GM19372 (cell line): ENCODE results near the gene ETNPPL.

ENCODE experiments used
- ATAC-seq: cut with Tn5 transposase; IDR thresholded peaks from one replicate; pipeline ENCODE4 v1.9.1; 2021; ENCODE audit warnings: mild to moderate bottlenecking, low read depth, moderate library complexity; ENCODE audit not compliant: unreplicated experiment

The ETNPPL gene

GRCh38 chr4:108762559-108763225 is at the start of gene ETNPPL:
Gene ETNPPL (minus strand): TSS chr4:108763053. CDS start chr4:108762898, 155 bp downstream.
- no peak for ATAC-seq

- no peak for ATAC-seq
These were observed 48.6 kb upstream of the ETNPPL start for GRCh38 chr4:108811486-108811885.

GRCh38 chr4:108810087-108810486 is 47.2 kb upstream of the ETNPPL start:
- ATAC-seq = no peak

GRCh38 chr4:108804648-108805273 is 41.9 kb upstream of the ETNPPL start:
- no peak for ATAC-seq

GRCh38 chr4:108799306-108799705 is 36.5 kb upstream of the ETNPPL start:
- no peak for ATAC-seq

GRCh38 chr4:108796173-108796572 is 33.3 kb upstream of the ETNPPL start:
- ATAC-seq = no peak

- no peak for ATAC-seq
These were observed 32.9 kb upstream of the ETNPPL start for GRCh38 chr4:108795733-108796132.

GRCh38 chr4:108794136-108794535 is 31.3 kb upstream of the ETNPPL start:
- ATAC-seq = no peak

- no peak for ATAC-seq
These were observed 30.6 kb upstream of the ETNPPL start for GRCh38 chr4:108793415-108793814.

GRCh38 chr4:108788731-108789130 is 25.9 kb upstream of the ETNPPL start:
- ATAC-seq = no peak

- ATAC-seq = no peak
These were observed 24.9 kb upstream of the ETNPPL start for GRCh38 chr4:108787724-108788123.

- ATAC-seq = no peak
These were observed 24.3 kb upstream of the ETNPPL start for GRCh38 chr4:108787106-108787505.

- ATAC-seq = no peak
These were observed 23.5 kb upstream of the ETNPPL start for GRCh38 chr4:108786351-108786750.

- ATAC-seq = no peak
These were observed 21.0 kb upstream of the ETNPPL start for GRCh38 chr4:108783665-108784463.

GRCh38 chr4:108779958-108780357 is 17.1 kb upstream of the ETNPPL start:
- no peak for ATAC-seq

GRCh38 chr4:108777388-108777787 is 14.5 kb upstream of the ETNPPL start:
- ATAC-seq = no peak

- no peak for ATAC-seq
These were observed 13.1 kb upstream of the ETNPPL start for GRCh38 chr4:108775921-108776320.

- ATAC-seq = no peak
These were observed 12.1 kb upstream of the ETNPPL start for GRCh38 chr4:108774809-108775530.

- ATAC-seq = no peak
These were observed 9.5 kb upstream of the ETNPPL start for GRCh38 chr4:108772402-108772801.

- no peak for ATAC-seq
These were observed 3.2 kb upstream of the ETNPPL start for GRCh38 chr4:108766058-108766457.

GRCh38 chr4:108763986-108764385 is 1.1 kb upstream of the ETNPPL start:
- ATAC-seq = no peak
